ENCODE measurements around the gene CADPS.

- TF ChIP-seq, protein P1, sequence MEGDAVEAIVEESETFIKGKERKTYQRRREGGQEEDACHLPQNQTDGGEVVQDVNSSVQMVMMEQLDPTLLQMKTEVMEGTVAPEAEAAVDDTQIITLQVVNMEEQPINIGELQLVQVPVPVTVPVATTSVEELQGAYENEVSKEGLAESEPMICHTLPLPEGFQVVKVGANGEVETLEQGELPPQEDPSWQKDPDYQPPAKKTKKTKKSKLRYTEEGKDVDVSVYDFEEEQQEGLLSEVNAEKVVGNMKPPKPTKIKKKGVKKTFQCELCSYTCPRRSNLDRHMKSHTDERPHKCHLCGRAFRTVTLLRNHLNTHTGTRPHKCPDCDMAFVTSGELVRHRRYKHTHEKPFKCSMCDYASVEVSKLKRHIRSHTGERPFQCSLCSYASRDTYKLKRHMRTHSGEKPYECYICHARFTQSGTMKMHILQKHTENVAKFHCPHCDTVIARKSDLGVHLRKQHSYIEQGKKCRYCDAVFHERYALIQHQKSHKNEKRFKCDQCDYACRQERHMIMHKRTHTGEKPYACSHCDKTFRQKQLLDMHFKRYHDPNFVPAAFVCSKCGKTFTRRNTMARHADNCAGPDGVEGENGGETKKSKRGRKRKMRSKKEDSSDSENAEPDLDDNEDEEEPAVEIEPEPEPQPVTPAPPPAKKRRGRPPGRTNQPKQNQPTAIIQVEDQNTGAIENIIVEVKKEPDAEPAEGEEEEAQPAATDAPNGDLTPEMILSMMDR (IDR thresholded peaks at IDR 0.05) = no peak
- no peak for TF ChIP-seq ATF6 (CRISPR knock-in tag; IDR thresholded peaks at IDR 0.05)
- no peak for TF ChIP-seq IRF2 (CRISPR knock-in tag; IDR thresholded peaks at IDR 0.05; ENCODE audit: borderline replicate concordance, low read depth)
- no peak for TF ChIP-seq ZNF263 (CRISPR knock-in tag; IDR thresholded peaks at IDR 0.05; ENCODE audit: low read depth)
- no peak for TF ChIP-seq ATF3 (CRISPR knock-in tag; conservative IDR thresholded peaks at IDR 0.05)
- TF ChIP-seq, protein P2, sequence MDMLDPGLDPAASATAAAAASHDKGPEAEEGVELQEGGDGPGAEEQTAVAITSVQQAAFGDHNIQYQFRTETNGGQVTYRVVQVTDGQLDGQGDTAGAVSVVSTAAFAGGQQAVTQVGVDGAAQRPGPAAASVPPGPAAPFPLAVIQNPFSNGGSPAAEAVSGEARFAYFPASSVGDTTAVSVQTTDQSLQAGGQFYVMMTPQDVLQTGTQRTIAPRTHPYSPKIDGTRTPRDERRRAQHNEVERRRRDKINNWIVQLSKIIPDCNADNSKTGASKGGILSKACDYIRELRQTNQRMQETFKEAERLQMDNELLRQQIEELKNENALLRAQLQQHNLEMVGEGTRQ (CRISPR knock-in tag; IDR thresholded peaks at IDR 0.05) = no peak
- TF ChIP-seq CBFB (CRISPR knock-in tag; IDR thresholded peaks at IDR 0.05; ENCODE audit: low read depth) = no peak
- TF ChIP-seq ETV6 (CRISPR knock-in tag; IDR thresholded peaks at IDR 0.05) = no peak
Observed at GRCh38 chr3:62602987-62603386, 272.2 kb downstream of the CADPS start.
